ENCODE data around the gene SNAPC3.
"Not testable (repeated sequence)": the region's sequence is repeated elsewhere in the genome, so short reads cannot be mapped to it uniquely, and the experiment has no call there.

Gene SNAPC3

DNA sequence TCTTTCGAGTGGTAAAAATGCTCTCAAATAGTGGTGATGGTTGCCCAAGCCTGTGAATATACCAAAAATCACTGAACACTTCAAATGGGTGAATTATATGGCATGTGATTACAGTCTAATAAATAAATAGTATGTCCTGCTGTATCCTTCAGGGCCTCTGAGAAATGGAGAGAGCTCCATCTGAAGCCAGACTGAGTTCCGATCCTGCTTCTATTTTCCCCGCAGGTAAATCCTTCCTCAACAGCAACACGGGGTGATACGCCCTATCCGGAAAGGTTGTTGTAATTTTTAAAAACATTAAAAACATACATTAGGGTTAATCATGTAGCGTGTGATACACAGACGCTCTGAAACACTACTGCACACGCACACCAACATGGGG is 695 bp upstream of the SNAPC3 start:
- in situ Hi-C loops (cut with MboI; ENCODE audit: low sequenced_read_pairs) = no loop called here

DNA sequence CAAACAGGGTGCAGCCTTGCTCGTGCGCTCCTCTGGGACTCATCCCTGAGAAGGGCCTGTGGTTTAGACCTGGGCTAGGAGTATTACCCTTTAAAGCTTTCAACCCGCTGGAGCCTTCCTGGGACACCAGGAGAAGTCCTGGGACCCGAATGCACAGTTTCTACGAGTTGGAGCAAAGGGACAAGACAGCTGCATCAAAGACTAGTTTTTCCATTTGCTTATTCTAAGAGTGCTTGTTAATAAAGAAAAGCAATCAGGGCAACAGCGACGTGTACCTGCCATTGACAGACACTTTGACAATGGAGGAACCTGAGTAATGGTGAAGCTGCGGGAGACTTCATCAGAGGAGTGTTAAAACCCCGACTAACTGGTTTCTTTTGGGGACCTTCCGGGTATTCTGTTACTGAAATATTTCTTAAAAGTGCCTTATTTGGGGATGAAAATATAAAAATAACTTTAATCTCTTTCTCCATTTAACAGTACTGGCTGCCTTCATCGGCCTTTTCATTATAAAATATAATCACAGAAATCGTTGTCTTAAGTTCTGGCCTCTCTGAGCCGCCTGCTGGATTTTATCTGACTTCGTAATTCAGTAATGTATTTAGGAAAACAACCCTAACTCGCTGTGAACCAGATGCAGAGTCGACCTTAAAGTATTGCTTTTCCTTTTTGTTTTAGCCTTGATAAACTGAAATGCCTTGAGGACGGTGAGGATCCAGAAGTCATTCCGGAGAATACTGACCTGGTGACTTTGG is 732 bp downstream of the SNAPC3 start:
- in situ Hi-C loops (cut with MboI; ENCODE audit: low sequenced_read_pairs) = no loop called here

GRCh38 chr9:15426019-15426418 is 3.3 kb downstream of the SNAPC3 start:
- in situ Hi-C loops (cut with MboI; ENCODE audit: low sequenced_read_pairs) = no loop called here

GRCh38 chr9:15427702-15428101 is 5.0 kb downstream of the SNAPC3 start:
- in situ Hi-C loops (cut with MboI; ENCODE audit: low sequenced_read_pairs) = not testable (repeated sequence)

- in situ Hi-C loops (cut with MboI; ENCODE audit: low sequenced_read_pairs) = no loop called here
These were observed 8.5 kb downstream of the SNAPC3 start for GRCh38 chr9:15430920-15431844.

- in situ Hi-C loops (cut with MboI; ENCODE audit: low sequenced_read_pairs) = no loop called here
These were observed 10.5 kb downstream of the SNAPC3 start for GRCh38 chr9:15433191-15433590.

DNA sequence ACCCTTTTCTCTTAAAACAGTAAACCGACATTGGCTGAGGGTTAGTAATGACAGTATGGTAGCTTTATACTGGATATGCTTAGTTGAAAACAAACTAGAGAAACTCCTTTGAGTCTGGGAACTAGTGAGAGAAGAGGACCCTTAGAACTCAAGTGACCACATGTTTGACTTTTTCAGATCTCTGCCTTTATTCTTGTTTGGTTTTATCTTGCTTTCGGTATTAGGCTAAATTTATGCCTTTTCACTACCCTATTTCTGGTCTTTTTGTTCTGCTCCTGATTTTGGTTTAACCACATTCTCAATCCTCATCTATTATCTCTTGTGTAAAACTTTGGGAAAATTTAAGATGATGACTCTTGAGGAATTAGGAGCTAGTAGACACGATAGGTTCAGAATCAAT is 11.0 kb downstream of the SNAPC3 start:
- in situ Hi-C loops (cut with MboI; ENCODE audit: low sequenced_read_pairs) = no loop called here

DNA sequence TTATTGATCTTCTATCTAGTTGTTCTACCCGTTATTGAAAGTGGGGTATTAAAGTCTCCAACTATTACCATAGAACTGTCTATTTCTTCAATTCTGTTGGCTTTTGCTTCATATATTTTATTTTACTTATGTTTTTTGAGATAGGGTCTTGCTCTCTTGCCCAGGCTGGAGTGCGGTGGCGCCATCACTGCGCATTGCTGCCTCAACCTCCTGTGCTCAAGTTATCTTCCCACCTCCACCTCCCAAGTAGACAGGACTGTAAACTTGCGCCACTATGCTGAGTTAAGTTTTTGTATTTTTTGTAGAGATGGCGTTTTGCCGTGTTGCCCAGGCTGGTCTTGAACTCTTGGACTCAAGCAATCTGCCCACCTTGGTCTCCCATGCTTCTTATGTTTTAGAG is 16.2 kb downstream of the SNAPC3 start:
- in situ Hi-C loops (cut with MboI; ENCODE audit: low sequenced_read_pairs) = no loop called here

- in situ Hi-C loops (cut with MboI; ENCODE audit: low sequenced_read_pairs) = not testable (repeated sequence)
These were observed 19.2 kb downstream of the SNAPC3 start for GRCh38 chr9:15441841-15442240.

- in situ Hi-C loops (cut with MboI; ENCODE audit: low sequenced_read_pairs) = not testable (repeated sequence)
These were observed 19.6 kb downstream of the SNAPC3 start for GRCh38 chr9:15442264-15442663.

DNA sequence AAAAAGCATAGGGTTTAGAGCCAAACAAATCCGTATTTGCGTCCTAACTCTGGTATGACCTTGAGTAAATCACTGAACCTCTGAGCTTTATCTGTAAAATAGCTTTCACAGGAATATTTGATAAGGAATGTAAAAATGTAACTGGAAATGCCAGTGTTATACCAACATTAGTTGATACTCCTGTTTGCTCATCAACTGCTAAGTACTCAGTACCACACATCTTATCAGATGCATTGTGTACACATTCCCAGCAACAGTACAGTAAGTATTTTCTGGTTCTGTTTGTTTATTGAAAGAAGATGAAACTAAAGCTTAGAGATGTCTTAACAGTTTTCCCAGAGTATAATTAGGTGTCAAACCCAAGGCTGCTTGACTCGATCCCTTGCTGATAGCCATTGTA is 21.5 kb downstream of the SNAPC3 start:
- in situ Hi-C loops (cut with MboI; ENCODE audit: low sequenced_read_pairs) = no loop called here

- in situ Hi-C loops (cut with MboI; ENCODE audit: low sequenced_read_pairs) = no loop called here
These were observed 31.3 kb downstream of the SNAPC3 start for GRCh38 chr9:15453956-15454355.

- in situ Hi-C loops (cut with MboI; ENCODE audit: low sequenced_read_pairs) = no loop called here
These were observed 38.4 kb downstream of the SNAPC3 start for GRCh38 chr9:15461056-15461455.

GRCh38 chr9:15461601-15462000 is 38.9 kb downstream of the SNAPC3 start:
- in situ Hi-C loops (cut with MboI; ENCODE audit: low sequenced_read_pairs) = no loop called here

GRCh38 chr9:15468145-15468544 is 45.5 kb downstream of the SNAPC3 start:
- in situ Hi-C loops (cut with MboI; ENCODE audit: low sequenced_read_pairs) = no loop called here

DNA sequence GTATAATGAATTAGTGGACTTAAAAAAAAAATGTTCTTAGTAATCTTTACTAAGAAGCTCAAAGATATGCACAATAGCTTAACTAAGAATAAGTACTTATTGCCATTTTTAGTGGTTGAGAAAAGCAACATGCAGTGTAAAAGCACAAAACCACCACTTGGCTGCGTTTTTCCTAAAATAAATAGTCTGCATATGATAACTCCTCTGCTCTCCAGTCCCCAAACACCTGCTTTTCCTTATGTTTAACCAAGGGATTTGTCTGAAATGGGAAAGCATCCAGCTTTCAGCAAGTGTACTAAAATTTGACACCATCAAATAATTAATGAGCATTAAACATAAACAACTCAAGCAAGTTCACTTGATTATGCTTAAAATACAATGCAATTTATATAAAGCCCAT is 46.7 kb downstream of the SNAPC3 start:
- in situ Hi-C loops (cut with MboI; ENCODE audit: low sequenced_read_pairs) = no loop called here

DNA sequence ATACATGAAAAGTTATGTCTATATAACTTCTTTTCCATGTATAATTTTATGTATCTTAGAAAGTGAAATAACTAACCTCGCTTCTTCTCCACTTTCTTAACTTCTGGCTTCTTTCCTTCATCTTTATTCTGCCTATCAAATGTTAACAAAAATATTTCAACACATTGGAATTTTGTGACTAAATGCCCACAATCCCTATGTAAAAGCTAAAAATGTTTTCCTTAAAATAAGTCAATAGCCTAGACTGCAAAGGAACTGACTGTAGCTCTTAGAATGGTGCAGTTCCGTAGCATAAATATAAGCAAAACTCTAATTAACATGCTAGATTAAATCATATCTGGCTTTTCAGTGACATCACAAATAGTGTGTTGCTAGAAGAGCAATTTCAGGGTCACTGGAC is 47.2 kb downstream of the SNAPC3 start:
- in situ Hi-C loops (cut with MboI; ENCODE audit: low sequenced_read_pairs) = no loop called here

DNA sequence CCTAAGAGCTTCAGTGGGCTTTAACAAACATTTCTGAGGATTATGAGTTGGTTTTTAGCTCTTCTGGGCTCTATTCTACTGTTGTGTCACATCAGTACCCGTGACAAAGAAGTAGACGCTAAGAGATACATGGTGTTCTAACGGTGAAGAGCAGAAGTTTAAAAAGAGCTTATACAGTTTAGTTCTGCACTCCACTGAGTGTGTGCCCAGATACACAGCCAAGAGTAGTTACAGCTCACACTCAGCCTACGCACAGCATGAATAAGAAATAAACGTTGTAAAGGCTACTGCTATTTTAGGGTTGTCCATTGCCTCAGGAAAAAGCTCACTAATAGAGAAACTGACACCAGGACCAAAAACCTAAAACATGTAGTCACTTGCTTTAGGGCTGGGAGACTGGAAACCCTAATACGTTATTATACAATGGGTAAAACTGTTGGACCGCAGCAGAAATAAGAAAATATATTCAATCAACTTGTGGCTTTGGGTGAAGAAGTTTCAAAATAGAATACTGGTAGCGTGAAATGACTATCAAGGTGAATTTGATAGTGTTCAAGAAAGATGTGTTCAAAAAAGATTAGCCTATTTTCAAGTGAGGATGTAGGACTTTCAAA is 53.4 kb downstream of the SNAPC3 start:
- in situ Hi-C loops (cut with MboI; ENCODE audit: low sequenced_read_pairs) = no loop called here

DNA sequence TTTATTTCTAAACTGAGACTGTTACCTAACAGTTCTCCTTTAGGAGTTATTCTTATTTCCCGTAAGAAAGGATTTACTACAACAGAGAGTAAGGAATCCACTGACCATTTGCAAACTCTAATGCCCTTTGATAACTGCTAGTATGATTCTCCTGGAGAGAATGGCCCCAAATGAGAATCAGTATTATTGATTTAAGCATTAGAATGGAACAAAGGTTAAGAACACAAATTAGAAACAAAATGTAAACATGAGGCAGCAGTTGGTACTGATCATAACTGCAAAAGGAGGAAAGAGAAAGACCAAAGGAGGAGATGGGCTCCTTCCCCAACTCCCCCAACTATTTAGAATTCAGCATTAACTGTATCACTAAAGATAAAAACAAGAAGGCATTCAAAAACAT is 57.4 kb downstream of the SNAPC3 start:
- in situ Hi-C loops (cut with MboI; ENCODE audit: low sequenced_read_pairs) = no loop called here

GRCh38 chr9:15482146-15482545 is 59.5 kb downstream of the SNAPC3 start:
- in situ Hi-C loops (cut with MboI; ENCODE audit: low sequenced_read_pairs) = no loop called here

DNA sequence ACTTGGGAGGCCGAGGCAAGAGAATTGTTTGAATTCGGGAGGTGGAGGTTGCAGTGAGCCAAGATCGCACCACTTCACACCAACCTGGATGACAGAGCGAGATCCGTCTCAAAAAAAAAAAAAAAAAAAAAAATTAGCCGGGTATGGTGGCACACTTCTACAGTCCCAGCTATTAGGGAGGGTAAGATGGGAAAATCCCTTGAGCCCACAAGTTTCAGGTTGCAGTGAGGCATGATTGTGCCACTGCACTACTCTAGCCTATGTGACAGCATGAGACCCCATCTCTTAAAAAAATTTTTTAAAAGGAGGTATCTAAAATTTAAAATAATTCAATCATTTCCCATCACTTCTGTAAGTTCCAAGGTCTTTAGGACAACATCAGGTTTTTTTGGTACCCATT is 62.1 kb downstream of the SNAPC3 start:
- in situ Hi-C loops (cut with MboI; ENCODE audit: low sequenced_read_pairs) = no loop called here

Measured in HL-60/S4 treated with phorbol 12-myristate 13-acetate at 8.2 ng/mL for 4 days and 3 days (cell line).